ENCODE results near the gene C6orf120. TPM values are rescaled to one million over a fixed set of nuclear protein-coding genes. Genes with fewer than 3 reads are reported as not detected.

C6orf120 gene
- total RNA-seq, 1 experiment from 2014 or later = 23.2 TPM

GRCh38 chr6:169725125-169726048, 23.5 kb downstream of the C6orf120 start:
- Histone ChIP-seq H3K4me3 (ENCODE audit: low read depth, low read length, poor library complexity, severe bottlenecking) (peak overlapping the region; percentile 61), H3K27me3 (replicated peaks; ENCODE audit: insufficient read depth, low read depth, low read length, poor library complexity) (no peaks in the 10 kb centered on the region), H3K36me3 (ENCODE audit: insufficient read depth, low read length, poor library complexity, severe bottlenecking) (no peaks in the 10 kb centered on the region), H3K9me3 (ENCODE audit: low read depth, low read length, poor library complexity, severe bottlenecking) (no peaks in the 10 kb centered on the region), H3K4me1 (ENCODE audit: insufficient read depth, low read length, poor library complexity, severe bottlenecking) (peaks cover 33% of the 10 kb centered on the region), H3K27ac (ENCODE audit: low read depth, low read length, poor library complexity, severe bottlenecking) (peak overlapping the region; percentile 78)
- ChIA-PET POLR2A (ENCODE audit: low non-redundant PET) (no interaction called here), CTCF (no interaction called here)
- no peak for TF ChIP-seq EZH2 (IDR thresholded peaks at IDR 0.05; ENCODE audit: borderline replicate concordance, low read depth, low read length, poor library complexity, severe bottlenecking)
- no peak for TF ChIP-seq CTCF (conservative IDR thresholded peaks at IDR 0.05; ENCODE audit: low read depth, low read length)
- intact Hi-C loops (cut with micrococcal nuclease; ENCODE audit: unreplicated experiment) = loop anchor here (2.0 kb wide), 1 partner anchor 25 kb away; the partner anchor contains the start of genes DYNLT2 and ERMARD
- DNase-seq (ENCODE audit: low spot score) = no peak
- BruUV-seq (replicated peaks) = TSS peak; percentile 57

- POLR2A ChIA-PET (ENCODE audit: low non-redundant PET) = no interaction called here
- BruUV-seq (replicated peaks) = no TSS peak
Measured at GRCh38 chr6:169726049-169726400, 24.1 kb downstream of the C6orf120 start.

GRCh38 chr6:169726963-169727362, 25.0 kb downstream of the C6orf120 start:
- Histone ChIP-seq H3K27ac (ENCODE audit: low read depth, low read length, poor library complexity, severe bottlenecking) (no peak overlapping the region), H3K27me3 (replicated peaks; ENCODE audit: insufficient read depth, low read depth, low read length, poor library complexity) (no peaks in the 10 kb centered on the region), H3K36me3 (ENCODE audit: insufficient read depth, low read length, poor library complexity, severe bottlenecking) (no peaks in the 10 kb centered on the region), H3K4me1 (ENCODE audit: insufficient read depth, low read length, poor library complexity, severe bottlenecking) (peaks cover 25% of the 10 kb centered on the region), H3K4me3 (ENCODE audit: low read depth, low read length, poor library complexity, severe bottlenecking) (no peak overlapping the region), H3K9me3 (ENCODE audit: low read depth, low read length, poor library complexity, severe bottlenecking) (no peaks in the 10 kb centered on the region)
- intact Hi-C loops (cut with micrococcal nuclease; ENCODE audit: unreplicated experiment) = no loop called here
- ChIA-PET POLR2A (ENCODE audit: low non-redundant PET) (no interaction called here), CTCF (no interaction called here)
- no TSS peak for BruUV-seq (replicated peaks)
- no peak for DNase-seq (ENCODE audit: low spot score)
- TF ChIP-seq EZH2 (IDR thresholded peaks at IDR 0.05; ENCODE audit: borderline replicate concordance, low read depth, low read length, poor library complexity, severe bottlenecking) = no peak
- no peak for TF ChIP-seq CTCF (conservative IDR thresholded peaks at IDR 0.05; ENCODE audit: low read depth, low read length)

More at GRCh38 chr6:169726049-169726400, 24.1 kb downstream of the C6orf120 start:
- CTCF ChIA-PET = no interaction called here
- Histone ChIP-seq H3K4me3 (ENCODE audit: low read depth, low read length, poor library complexity, severe bottlenecking) (no peak overlapping the region), H3K27me3 (replicated peaks; ENCODE audit: insufficient read depth, low read depth, low read length, poor library complexity) (no peaks in the 10 kb centered on the region), H3K9me3 (ENCODE audit: low read depth, low read length, poor library complexity, severe bottlenecking) (no peaks in the 10 kb centered on the region), H3K4me1 (ENCODE audit: insufficient read depth, low read length, poor library complexity, severe bottlenecking) (peaks cover 32% of the 10 kb centered on the region), H3K27ac (ENCODE audit: low read depth, low read length, poor library complexity, severe bottlenecking) (no peak overlapping the region), H3K36me3 (ENCODE audit: insufficient read depth, low read length, poor library complexity, severe bottlenecking) (no peaks in the 10 kb centered on the region)
- DNase-seq (ENCODE audit: low spot score) = no peak
- TF ChIP-seq EZH2 (IDR thresholded peaks at IDR 0.05; ENCODE audit: borderline replicate concordance, low read depth, low read length, poor library complexity, severe bottlenecking) (no peak), CTCF (conservative IDR thresholded peaks at IDR 0.05; ENCODE audit: low read depth, low read length) (no peak)
- intact Hi-C loops (cut with micrococcal nuclease; ENCODE audit: unreplicated experiment) = no loop called here
